NCI-H82 treated with DMSO at 0.1 percent for 48 hours (cell line): ENCODE measurements around the gene CBLC.
"Not testable (repeated sequence)": the region's sequence is repeated elsewhere in the genome, so short reads cannot be mapped to it uniquely, and the experiment has no call there.

ENCODE experiments used
- DNase-seq: peaks from one replicate; lab custom pipeline; 2025; ENCODE audit not compliant: unreplicated experiment; lab: John Stamatoyannopoulos, UW

The CBLC gene

DNA sequence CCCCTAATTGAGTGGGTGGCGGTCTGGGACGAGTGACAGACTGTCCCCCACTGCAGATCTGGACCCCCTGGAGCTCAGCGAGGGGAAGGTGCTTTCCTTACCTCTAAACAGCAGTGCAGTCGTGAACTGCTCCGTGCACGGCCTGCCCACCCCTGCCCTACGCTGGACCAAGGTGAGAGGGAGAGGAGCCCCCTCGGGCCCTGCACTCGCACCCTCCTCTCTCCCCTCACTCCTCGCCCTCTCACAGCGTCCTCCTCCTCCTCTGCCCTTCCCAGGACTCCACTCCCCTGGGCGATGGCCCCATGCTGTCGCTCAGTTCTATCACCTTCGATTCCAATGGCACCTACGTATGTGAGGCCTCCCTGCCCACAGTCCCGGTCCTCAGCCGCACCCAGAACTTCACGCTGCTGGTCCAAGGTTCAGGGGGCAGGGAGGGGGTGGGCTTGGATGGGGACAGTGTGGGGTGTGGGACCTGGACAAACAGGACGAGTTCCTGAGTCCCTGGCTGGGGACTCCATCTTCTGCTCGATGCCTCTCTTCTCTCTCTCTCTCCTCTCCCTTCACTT lies 40.9 kb downstream of the CBLC start:
- no peak for DNase-seq

DNA sequence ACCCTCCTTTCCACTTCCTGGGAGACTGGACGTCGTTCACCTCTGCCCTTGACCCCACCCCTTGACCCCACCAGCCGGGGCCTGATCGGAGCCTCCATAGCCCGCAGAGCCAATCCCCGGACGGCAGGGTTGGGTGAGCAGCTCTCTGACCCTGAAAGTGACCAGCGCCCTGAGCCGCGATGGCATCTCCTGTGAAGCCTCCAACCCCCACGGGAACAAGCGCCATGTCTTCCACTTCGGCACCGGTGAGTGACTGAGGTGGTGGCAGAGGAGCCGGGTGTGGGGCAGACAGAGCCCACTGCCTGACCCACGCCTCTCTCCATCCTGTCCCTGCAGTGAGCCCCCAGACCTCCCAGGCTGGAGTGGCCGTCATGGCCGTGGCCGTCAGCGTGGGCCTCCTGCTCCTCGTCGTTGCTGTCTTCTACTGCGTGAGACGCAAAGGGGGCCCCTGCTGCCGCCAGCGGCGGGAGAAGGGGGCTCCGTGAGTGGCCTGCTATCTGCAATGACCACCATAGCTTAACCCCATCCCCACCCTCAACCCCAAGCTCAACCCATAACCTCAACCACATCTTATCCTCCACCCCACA lies 41.6 kb downstream of the CBLC start:
- no peak for DNase-seq

DNA sequence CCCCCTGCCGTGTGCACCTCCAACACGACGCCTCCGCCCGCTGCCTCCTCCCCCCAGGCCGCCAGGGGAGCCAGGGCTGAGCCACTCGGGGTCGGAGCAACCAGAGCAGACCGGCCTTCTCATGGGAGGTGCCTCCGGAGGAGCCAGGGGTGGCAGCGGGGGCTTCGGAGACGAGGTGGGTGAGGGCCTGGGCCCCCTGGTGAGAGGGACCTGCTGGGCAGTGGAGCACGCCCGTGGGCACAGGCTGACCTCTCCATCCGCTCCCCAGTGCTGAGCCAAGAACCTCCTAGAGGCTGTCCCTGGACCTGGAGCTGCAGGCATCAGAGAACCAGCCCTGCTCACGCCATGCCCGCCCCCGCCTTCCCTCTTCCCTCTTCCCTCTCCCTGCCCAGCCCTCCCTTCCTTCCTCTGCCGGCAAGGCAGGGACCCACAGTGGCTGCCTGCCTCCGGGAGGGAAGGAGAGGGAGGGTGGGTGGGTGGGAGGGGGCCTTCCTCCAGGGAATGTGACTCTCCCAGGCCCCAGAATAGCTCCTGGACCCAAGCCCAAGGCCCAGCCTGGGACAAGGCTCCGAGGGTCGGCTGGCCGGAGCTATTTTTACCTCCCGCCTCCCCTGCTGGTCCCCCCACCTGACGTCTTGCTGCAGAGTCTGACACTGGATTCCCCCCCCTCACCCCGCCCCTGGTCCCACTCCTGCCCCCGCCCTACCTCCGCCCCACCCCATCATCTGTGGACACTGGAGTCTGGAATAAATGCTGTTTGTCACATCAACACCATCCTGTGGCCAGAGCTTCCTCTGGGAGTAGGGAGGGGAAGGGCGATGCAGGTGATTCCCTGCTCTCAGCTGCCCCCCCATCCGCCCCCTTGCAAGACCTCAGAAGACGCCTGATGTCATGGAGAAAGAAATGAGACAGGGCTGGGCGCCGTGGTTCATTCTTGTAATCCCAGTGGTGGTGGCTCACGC lies 43.2 kb downstream of the CBLC start:
- DNase-seq, result no peak

DNA sequence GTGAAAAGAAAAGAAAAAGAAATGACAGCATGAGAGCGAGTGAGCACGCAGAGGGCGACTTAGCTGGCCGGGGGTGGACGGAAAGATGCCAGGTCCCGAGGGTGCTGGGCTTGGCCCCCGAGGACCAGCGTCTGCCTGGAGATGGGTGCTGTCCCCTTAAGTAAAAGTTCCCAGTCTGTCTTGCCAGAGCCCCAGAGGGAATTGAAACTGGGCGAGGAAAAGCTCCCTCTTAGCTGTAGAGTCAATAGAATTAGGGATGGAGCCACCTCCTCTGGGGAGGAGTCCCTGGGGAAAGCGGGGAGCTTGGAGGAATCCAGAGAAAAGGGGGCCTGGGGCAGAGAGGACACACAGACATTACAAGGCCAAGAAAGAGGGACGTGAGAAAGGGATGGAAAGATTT lies 44.5 kb downstream of the CBLC start:
- DNase-seq, result no peak

DNA sequence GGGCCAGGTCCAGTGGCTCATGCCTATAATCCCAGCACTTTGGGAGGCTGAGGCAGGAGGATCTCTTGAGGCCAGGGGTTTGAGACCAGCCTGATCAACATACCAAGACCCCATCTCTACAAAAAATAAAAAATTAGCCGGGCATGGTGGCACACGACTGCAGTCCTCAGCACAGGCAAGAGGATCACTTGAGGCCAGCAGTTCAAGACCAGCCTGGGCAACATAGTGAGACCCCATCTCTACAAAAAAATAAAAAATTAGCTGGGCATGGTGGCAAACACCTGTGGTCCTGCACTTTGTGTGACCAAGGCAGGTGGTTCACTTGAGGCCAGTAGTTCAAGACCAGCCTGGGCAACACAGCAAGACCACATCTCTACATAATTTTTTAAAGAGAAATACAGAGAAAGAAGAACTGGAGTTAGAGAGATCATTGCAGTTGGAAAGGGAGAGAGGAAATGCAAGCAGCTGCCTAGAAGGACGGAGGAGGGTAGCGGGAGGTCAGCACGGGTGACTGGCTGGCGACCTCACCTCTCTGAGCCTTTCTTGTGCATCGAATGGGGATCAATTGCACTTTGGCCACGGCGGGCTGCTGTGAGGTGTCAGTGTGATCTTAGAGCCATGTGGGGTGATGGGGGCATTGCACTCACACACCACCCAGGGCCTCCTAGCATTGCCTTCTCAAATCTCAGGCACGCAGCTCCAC lies 45.1 kb downstream of the CBLC start:
- no peak for DNase-seq

DNA sequence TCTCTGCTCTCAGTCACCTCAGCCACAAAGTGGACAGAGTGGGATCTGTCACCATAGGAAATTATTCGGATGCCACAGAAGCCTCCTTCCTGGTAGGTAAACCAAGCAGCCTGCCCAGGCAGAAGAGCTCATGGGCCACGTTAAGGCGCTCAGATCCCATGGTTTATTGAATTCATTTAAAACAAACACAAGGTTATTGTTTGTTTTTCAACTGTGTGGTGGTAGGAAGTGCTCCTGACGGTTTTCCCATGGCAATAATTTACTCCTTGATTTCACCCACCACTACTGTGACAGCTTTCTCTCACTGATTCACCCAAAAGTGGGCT lies 45.6 kb downstream of the CBLC start:
- DNase-seq, result no peak

DNA sequence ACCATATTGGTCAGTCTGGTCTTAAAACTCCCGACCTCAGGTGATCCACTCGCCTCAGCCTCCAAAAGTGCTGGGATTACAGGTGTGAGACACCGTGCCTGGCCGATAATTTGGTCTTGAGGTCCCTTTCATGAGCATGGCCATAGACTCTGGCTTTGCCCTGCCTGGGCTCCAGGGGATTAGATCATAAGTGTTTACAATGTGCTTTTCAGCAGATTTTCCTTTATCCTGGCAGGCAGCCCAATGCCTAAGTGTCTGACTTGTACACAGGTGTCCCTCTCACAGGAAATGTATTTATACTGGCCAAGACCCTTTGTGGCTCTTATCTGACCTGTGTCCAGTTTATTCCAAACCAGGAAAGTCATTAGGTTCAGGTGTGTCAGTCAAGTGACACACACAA lies 47.1 kb downstream of the CBLC start:
- peak; percentile 17 for DNase-seq

DNA sequence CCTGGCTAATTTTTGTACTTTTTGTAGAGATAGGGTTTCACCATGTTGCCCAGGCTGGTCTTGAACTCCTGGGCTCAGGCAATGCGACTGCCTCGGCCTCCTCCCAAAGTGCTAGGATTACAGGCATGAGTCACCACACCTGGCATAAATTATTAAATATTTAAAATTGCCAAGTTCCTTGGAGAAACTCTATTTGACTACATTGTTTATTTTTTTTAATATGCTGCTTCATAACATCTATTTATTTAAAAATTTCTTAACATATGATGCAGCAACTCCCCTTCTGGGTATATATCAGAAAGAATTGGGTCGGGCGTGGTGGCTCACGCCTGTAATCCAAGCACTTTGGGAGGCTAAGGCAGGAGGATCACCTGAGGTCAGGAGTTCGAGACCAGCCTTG lies 55.2 kb downstream of the CBLC start:
- not testable (repeated sequence) for DNase-seq

DNA sequence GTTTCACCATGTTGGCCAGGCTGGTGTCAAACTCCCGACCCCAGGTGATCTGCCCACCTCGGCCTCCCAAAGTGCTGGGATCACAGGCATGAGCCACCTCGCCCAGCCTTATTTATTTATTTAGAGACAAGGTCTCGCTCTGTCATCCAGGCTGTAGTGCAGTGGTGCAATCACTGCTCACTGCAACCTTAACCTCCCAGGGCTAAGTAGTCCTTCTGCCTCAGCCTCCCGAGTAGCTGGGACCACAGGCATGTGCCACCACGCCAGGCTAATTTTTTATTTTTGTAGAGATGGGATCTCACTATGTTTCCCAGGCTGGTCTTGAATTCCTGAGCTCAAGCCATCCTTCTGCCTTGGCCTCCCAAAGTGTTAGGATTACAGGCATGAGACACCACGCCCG lies 56.7 kb downstream of the CBLC start:
- not testable (repeated sequence) for DNase-seq

DNA sequence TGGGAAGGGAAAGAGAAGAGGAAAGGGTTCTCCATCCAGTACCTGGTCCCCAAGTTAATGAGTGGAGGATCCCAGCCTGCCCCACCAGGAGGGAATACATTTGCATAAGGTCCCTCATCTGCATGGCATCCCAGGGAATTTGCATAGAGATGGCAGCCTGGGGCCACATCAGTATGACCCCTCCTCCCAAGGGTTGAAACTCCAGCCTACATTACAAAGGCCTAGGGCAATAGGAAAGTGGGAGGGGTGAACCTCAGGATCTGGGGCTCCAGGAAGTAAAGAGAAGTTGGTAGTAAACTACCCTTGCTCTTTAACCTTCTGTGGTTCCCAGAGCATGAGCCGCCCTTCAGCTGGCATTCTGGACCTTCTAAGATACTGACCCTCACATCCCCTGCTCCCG lies 61.6 kb downstream of the CBLC start:
- no peak for DNase-seq

DNA sequence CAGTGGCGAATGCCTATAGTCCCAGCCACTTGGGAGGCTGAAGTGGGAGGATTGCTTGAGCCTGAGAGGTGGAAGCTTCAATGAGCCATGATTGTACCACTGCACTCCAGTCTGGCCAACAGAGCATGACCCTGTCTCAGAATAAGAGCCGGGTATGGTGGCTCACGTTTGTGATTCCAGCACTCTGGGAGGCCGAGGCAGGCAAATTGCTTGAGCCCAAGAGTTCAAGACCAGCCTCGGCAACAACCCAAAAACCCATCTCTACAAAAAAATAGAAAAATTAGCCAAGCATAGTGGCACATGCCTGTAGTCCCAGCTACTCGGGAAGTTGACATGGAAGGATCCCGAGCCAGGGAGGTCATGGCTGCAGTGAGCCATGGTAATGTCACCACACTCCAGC lies 63.1 kb downstream of the CBLC start:
- DNase-seq, result no peak

DNA sequence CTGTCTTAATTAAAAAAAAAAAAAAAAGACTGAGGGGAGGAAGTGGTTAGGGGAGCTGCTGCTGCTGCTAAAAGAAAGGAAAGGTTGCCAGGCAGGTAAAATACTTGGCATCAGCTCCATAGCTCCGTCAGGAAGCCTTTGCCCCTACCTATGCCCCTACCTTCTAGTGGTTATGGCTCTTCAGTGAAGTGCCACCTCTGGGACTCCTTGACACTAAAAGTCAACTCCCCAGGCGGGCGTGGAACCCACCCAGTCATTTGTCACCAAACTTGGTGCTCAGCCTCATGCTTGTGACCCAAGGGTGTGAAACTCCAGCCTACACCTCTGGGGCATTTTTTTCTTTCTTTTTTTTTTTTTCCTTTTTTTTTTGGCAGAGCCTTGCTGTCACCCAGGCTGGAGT lies 63.5 kb downstream of the CBLC start:
- no peak for DNase-seq

DNA sequence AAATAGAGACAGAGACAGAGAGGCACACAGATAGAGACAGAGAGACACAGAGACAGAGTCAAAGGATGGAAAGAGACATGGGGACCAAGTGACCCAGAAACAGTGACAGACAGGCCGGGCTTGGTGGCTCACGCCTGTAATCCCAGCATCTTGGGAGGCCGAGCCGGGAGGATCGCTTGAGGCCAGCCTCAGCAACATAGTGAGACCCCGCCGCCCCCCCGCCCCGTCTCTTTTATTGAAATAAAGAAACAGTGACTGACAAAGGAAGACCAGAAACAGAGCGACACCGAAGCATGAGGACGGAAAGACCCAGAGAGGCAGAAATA lies 67.6 kb downstream of the CBLC start:
- DNase-seq, result no peak

DNA sequence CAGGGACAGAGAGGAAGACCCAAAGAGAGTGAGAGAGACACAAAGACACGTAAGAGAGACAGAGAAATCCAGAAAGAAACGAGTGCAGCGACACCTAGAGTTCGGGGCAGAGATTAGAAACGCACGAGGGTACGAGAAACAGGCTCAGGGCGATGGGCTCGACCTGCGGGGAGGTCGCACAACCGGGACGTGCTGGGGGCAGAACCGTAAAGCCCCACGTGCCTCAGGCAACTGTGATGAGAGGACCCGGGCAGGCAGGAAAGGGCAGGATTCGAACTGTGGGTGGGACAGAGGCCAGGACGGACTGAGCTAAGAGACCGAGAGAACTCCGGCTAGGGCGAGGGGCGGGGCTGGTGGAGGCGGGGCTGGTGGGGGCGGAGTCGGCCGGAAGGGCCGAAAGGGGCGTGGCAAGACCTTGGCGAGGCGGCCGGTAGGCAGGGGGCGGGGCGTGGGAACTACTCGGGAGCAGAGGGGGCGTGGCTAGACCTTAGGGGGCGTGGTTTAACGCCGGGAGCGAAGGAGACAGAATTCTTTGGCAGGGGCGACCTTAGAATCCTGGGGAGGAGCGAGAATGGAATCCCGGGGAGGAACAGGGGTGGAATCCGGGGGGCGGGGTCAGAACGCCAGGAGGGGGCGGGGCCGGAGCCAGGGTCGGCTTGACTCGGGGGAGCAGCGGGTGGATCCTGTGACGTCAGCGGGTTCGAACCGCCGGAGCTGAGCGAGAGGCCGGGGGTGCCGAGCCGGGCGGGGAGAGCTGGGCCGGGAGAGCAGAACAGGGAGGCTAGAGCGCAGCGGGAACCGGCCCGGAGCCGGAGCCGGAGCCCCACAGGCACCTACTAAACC lies 68.1 kb downstream of the CBLC start, which contains the start of gene NECTIN2:
Gene NECTIN2, plus strand, starts transcription at position 686 of the 843 bp plus-strand sequence. CDS start 229 bp downstream, outside the sequence.
- DNase-seq, result peak; percentile 98

DNA sequence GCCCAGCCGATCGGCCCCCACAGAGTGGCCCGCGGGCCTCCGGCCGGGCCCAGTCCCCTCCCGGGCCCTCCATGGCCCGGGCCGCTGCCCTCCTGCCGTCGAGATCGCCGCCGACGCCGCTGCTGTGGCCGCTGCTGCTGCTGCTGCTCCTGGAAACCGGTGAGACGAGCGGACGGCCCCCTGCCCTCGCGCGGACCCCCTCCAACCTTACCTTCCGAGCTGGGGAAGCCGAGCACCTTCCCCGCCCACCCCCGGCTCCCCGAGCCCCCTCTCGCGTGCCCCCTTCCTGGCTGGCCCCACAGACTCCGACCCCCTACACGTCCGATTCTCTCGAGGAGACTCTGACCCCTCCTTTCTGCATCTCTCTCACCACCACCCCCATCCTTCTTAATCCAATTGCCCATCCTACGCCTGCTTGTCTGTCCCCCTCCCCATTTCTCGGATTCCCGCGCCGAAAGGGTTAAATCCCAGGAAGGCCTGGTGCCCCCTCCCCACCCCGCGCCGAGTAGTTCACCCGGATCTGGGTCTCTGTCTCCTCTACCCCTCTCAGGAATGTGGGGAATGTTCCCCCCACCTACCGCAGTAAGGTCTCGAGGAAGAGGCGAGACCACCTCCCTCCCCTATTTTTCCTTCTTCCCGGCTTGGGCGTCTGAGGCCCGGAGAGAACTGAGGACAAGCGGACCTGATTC lies 68.9 kb downstream of the CBLC start:
- peak; percentile 12 for DNase-seq

DNA sequence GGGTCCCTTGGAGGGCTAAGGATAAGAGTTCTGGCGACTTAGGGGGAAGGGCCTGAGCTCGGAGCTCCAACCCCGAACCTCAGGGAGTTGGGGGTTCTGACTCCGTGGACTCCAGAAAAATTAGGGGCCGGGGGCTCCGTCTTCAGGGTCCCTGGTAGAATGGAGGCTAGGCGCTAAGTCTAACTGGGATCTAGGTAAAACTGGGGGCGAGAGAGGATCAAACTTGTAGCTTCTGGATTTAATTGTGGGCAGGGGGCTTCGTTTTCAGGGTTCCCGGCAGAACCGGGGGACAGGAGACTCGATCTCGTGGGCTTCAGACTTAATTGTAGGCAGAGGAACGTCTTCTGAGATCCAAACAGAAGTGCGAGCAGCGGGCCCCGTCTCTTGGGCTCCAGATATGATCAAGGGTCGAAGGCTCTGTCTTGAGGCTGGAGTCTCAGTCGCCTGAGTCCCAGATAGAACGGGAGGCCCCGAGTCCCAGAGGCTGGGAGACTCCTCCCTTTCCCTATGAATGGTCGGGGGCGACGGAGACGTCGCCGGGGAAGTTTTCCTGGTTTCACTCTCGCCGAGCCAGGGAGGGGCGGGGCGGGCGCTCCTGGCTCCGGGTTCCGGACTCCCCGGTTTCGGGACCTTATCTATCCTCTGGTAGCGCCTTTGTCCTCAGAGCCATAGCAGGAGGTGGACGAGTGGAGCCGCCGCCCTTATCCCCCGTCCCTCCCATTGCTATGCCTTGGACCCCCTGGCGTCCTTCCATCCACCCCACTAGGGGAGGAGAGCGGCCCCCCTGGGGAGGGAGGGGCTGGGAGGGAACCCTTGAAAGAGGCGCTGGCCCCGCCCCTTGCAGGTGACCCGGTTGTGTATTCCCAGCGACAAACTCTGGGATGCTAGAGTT lies 69.7 kb downstream of the CBLC start:
- no peak for DNase-seq

DNA sequence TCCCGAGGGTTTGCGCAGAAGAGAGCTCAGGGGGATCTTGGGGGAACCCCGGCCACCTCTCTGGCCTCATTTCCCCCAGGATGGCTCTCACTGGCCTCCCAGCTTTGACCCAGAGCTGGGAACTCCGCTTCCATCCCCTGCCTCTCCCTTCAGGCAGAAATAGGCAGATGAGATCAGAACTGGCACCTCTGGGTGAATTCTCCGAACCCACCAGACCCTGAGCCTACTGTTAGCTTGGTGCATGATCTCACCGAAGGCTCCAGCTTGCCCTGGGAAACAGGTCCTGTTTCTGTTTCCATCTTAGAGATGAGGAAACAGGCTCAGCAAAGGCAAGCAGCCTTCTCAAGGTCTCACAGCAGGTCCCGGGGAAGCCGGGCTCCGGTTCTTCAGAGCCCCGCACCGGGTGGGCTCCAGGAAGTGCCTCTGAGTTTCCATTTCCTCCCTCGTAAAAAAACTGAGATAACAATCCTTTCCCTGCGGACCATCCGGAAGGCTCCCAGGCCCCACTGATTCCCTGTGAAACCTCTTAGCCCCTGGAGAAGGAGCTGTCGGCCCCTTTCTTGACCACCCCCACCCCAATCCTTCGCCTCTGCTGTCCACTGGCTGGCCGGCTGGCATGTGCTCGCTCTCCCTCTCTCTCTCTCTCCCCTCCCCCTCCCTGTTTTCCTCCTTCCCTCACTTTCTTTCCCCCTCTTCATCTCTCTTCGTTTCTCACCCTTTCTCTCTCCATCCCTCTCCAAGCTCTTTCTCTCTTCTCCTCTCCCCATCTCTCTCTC lies 70.5 kb downstream of the CBLC start:
- DNase-seq, result no peak

DNA sequence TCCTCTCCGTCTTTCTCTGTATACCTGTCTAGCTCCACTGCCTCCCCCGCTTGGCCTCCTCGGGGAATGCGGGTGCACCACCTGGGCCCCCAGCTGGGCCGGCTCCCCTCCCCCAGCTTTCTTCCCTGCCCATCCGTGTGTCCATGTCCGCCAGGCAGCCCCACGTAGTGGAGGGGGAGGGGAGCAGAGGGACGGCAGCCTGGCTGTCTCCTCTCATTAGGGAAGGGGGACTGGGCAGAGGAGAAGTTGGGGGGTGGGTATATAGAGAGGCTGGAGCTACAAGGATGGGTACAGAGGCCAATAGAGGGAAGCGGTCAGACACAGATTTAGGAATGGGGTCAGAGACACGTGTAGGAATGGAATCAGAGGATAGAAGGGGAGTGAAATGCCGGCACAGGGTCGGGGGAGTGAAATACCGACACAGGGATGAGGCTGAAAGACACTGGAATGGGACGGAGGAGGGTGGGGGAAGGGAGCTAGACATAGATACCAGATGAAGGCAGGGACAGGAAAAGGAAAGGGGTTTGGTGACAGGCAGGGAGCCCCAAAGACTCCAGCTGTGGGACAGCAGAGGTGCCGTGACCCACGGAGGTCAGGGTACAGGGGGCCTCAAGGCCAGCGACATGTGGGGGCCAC lies 71.2 kb downstream of the CBLC start:
- DNase-seq, result no peak
